Psoas muscle (tissue), 8 donors: ENCODE data around the gene DAZAP2. TPM values are rescaled to one million over a fixed set of nuclear protein-coding genes. Genes with fewer than 3 reads are reported as not detected.
"Not testable (repeated sequence)": the region's sequence is repeated elsewhere in the genome, so short reads cannot be mapped to it uniquely, and the experiment has no call there.

Source experiments
- ATAC-seq, 4 donors: fragments of 200-7000 bp; cut with Tn5 transposase; one replicate each; pipeline ENCODE4 v1.9.1; 2020; ENCODE audit warnings: moderate library complexity in 3 of 4, mild to moderate bottlenecking in 2 of 4
- DNase-seq, 2 donors: peaks; one replicate each; pipeline ENCODE4 v3.0.0-alpha.2; 2020
- H3K27ac ChIP-seq: fragments of 200-600 bp; one replicate; pipeline ENCODE4 v1.8.0; 2022
- H3K27me3 ChIP-seq, 3 donors: fragments of 200-600 bp in 1 of 3; one replicate each; pipeline versions ENCODE4 v1.6.1 to v1.8.0; 2013 to 2022; ENCODE audit warnings: low read length in 2 of 3, mild to moderate bottlenecking in 2 of 3, moderate library complexity in 1 of 3; ENCODE audit not compliant: insufficient read depth in 3 of 3
- H3K36me3 ChIP-seq, 2 donors: fragments of 200-600 bp in 1 of 2; one replicate each; pipeline versions ENCODE4 v1.6.1 to v1.8.0; 2013 to 2022; ENCODE audit warnings: low read depth in 1 of 2, mild to moderate bottlenecking in 1 of 2, moderate library complexity in 1 of 2; ENCODE audit not compliant: insufficient read depth in 1 of 2
- H3K4me1 ChIP-seq: fragments of 200-600 bp; one replicate; pipeline ENCODE4 v1.8.0; 2022
- H3K4me3 ChIP-seq: fragments of 200-600 bp; one replicate; pipeline ENCODE4 v1.8.0; 2022; ENCODE audit warnings: mild to moderate bottlenecking
- H3K9me3 ChIP-seq: fragments of 200-600 bp; one replicate; pipeline ENCODE4 v1.8.0; 2022
- CTCF ChIP-seq: fragments of 200-600 bp; IDR thresholded peaks from one replicate; pipeline ENCODE4 v1.8.0; 2022; ENCODE audit warnings: antibody characterized with exemption
- WGBS, 3 donors: extraction: QIAGEN DNeasy Blood & Tissue Kit; methylation state at CpG; one replicate each; pipeline versions ENCODE4 v1.1.6 to v1.1.7; 2013; 5-methylcytosine and 5-hydroxymethylcytosine counted together
- intact Hi-C, 2 donors: fragments of 100-400 bp; cut with DNase I; formaldehyde crosslinking; loops; one replicate each; pipeline versions ENCODE4 v1.11.0 to v1.14.2; 2022
- polyA plus RNA-seq, 3 donors: library from polyadenylated mRNA; stranded (reverse); fragments of 200-250 nt; gene quantifications; one replicate each; pipeline ENCODE4 v1.2.3, GENCODE V29; 2013
- total RNA-seq, 4 donors: library from RNA; stranded (reverse); fragmentation: NEBNext Ultra II Directional in 2 of 4; extraction: Animal tissue kit (Norgen Biotek cat#: 25700) in 2 of 4; gene quantifications; one replicate each; pipeline versions ENCODE4 v1.2.1 to v1.2.4, GENCODE V29; 2021 to 2023
- donor health status: healthy with polysubstance abuse.
- donor health status: DM: no; HTN: no; CAD: no; lungs with moderate emphysema.
- donor health status: Bipolar disorder and iron deficiency.
- donor health status: healthy.
- donor health status: DM: yes; HTN: yes; CAD: no.
- donor health status: DM: no; HTN: no; CAD: no.
- donor health status: DM: no; HTN: no; CAD: no.
- donor health status: DM: yes; HTN: yes; CAD: no.

The DAZAP2 gene
- total and polyA plus RNA-seq, 7 donors: 62.4 to 217 (median 149) TPM

- no peak overlapping the region for H3K4me3 ChIP-seq
- H3K27me3 ChIP-seq: peaks cover 0 to 26% (median 0%) of the 10 kb centered on the region in 3 donors
- H3K4me1 ChIP-seq: no peaks in the 10 kb centered on the region
- no peak for TF ChIP-seq CTCF
- DNase-seq (no peak), ATAC-seq (no peak)
- H3K9me3 ChIP-seq: no peaks in the 10 kb centered on the region
- H3K36me3 ChIP-seq: no peaks in the 10 kb centered on the region
- no peak overlapping the region for H3K27ac ChIP-seq
- intact Hi-C loops: no loop called here
- 57 to 77% (median 64%) methylated on average over 1 of the region's 1 CpG for WGBS, 3 donors
Measured at GRCh38 chr12:51275088-51275487, 36.5 kb downstream of the DAZAP2 start.

- peaks cover 0 to 9% (median 0%) of the 10 kb centered on the region in 3 donors for H3K27me3 ChIP-seq
- intact Hi-C loops: no loop called here
- H3K4me1 ChIP-seq: no peaks in the 10 kb centered on the region
- H3K36me3 ChIP-seq: no peaks in the 10 kb centered on the region
- H3K27ac ChIP-seq: no peak overlapping the region
- TF ChIP-seq CTCF: no peak
- DNase-seq (no peak), ATAC-seq (no peak)
- 83 to 84% (median 83%) methylated on average over 4 of the region's 4 CpGs for WGBS, 3 donors
- no peaks in the 10 kb centered on the region for H3K9me3 ChIP-seq
- no peak overlapping the region for H3K4me3 ChIP-seq
Measured at GRCh38 chr12:51281202-51281924, 42.7 kb downstream of the DAZAP2 start.

GRCh38 chr12:51285843-51286242 is 47.2 kb downstream of the DAZAP2 start:
- DNase-seq: no peak
- Histone ChIP-seq H3K36me3 (no peaks in the 10 kb centered on the region), H3K9me3 (no peaks in the 10 kb centered on the region), H3K4me1 (no peaks in the 10 kb centered on the region), H3K27me3 (peaks cover 0 to 2% (median 0%) of the 10 kb centered on the region in 3 donors), H3K4me3 (no peak overlapping the region), H3K27ac (no peak overlapping the region)
- ATAC-seq: no peak
- TF ChIP-seq CTCF: no peak
- WGBS, 3 donors: 92 to 96% (median 96%) methylated on average over 1 of the region's 1 CpG
- intact Hi-C loops: no loop called here

DNA sequence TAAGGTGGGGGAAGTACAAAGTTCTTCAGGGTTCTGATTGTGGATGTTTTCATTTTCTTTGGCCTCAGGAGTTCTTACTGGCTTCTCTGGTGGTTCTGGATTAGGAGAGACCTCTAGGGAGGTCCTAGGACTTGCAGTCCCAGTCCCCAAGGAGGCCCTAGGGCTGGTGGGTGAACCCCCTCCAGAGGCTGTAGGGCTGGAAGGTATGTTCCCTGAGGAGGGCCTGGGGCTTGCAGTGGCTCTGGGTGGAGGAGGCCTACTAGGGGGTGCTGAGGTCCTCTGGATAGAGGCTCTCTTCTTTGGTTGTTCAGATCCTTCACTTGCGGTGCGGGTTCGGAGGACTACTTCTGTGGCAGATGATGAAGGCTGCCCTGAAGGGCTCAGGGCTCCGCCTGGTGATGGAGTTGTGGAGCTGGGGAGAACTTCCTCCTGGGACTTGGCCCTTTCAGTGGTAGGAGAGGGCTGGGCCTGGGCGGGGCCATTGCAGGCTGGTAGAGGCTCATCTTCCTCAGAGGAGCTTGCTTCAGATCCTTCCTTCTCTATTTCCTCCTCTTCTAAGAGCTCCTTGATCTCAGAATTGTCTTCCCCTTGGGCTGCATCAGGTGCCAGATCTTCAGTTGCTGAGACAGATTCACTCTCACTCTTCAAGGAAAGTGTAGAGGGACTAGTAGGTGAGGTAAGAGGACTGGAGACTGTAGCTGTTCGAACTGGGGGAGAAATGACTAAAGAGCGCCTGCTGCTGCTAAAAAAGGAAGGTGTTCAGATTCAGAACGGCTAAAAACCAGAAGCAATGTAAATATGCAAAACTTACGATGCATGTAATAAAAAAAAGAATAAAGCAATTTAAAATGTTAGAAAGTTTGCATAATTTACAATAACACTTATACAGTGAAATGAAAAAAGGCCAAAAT is 53.2 kb downstream of the DAZAP2 start:
- H3K36me3 ChIP-seq, ATAC-seq, H3K4me3 ChIP-seq, intact Hi-C loops, H3K9me3 ChIP-seq, H3K4me1 ChIP-seq, H3K27me3 ChIP-seq, H3K27ac ChIP-seq: not testable (repeated sequence)
- WGBS, 3 donors: 83 to 87% (median 86%) methylated on average over 9 of the region's 9 CpGs
- DNase-seq: peak; percentile 52 to 67

Other genes with a start within 250 kb of the DAZAP2 start
- 10 to 100 TPM; 15.7 to 55.3 (median 36.6) TPM for gene SLC11A2, start 212.4 kb upstream of the DAZAP2 start, total RNA-seq
- 10 to 100 TPM; 18.8 to 40.2 (median 26.1) TPM for gene SLC11A2, start 212.4 kb upstream of the DAZAP2 start, polyA plus RNA-seq
- 10 to 100 TPM; 22.2 to 29.5 (median 28.3) TPM for gene LETMD1, start 190.5 kb upstream of the DAZAP2 start, total RNA-seq
- 10 to 100 TPM; 17.4 to 41.5 (median 24.9) TPM for gene LETMD1, start 190.5 kb upstream of the DAZAP2 start, polyA plus RNA-seq
- gene CSRNP2, start 155.2 kb upstream of the DAZAP2 start, total RNA-seq: 10 to 100 TPM; 17.8 to 26.6 (median 18.5) TPM
- 10 to 100 TPM in 2 of 3 donors, 1 to 10 TPM in 1; 9.2 to 50.5 (median 11.9) TPM for gene CSRNP2, start 155.2 kb upstream of the DAZAP2 start, polyA plus RNA-seq
- 10 to 100 TPM; 15.7 to 24.6 (median 21.2) TPM for gene TFCP2, start 65.7 kb upstream of the DAZAP2 start, total RNA-seq
- gene TFCP2, start 65.7 kb upstream of the DAZAP2 start, polyA plus RNA-seq: 10 to 100 TPM in 2 of 3 donors, 1 to 10 TPM in 1; 7.8 to 16.4 (median 15.1) TPM
- gene POU6F1, start 20.8 kb upstream of the DAZAP2 start, total RNA-seq: 10 to 100 TPM in 3 of 4 donors, 1 to 10 TPM in 1; 7.3 to 20.9 (median 14.5) TPM
- 10 to 100 TPM in 1 of 3 donors, 1 to 10 TPM in 2; 2.3 to 10.3 (median 8.7) TPM for gene POU6F1, start 20.8 kb upstream of the DAZAP2 start, polyA plus RNA-seq
- gene SMAGP, start 31.6 kb downstream of the DAZAP2 start, total RNA-seq: 1 to 10 TPM; 1.8 to 2.9 (median 2.2) TPM
- gene SMAGP, start 31.6 kb downstream of the DAZAP2 start, polyA plus RNA-seq: 1 to 10 TPM; 2.1 to 5.2 (median 2.4) TPM
- gene BIN2, start 85.3 kb downstream of the DAZAP2 start, total RNA-seq: 1 to 10 TPM in 3 of 4 donors, under 1 TPM in 1; 0.81 to 2.0 (median 1.4) TPM
- under 1 TPM; 0.37 to 0.47 (median 0.40) TPM for gene BIN2, start 85.3 kb downstream of the DAZAP2 start, polyA plus RNA-seq
- gene CELA1, start 107.9 kb downstream of the DAZAP2 start, total RNA-seq: not detected
- gene CELA1, start 107.9 kb downstream of the DAZAP2 start, polyA plus RNA-seq: not detected
- gene GALNT6, start 152.6 kb downstream of the DAZAP2 start, total RNA-seq: 1 to 10 TPM in 2 of 4 donors, under 1 TPM in 2; 0.36 to 2.1 (median 0.84) TPM
- gene GALNT6, start 152.6 kb downstream of the DAZAP2 start, polyA plus RNA-seq: under 1 TPM; 0.10 to 0.40 (median 0.14) TPM
- under 1 TPM in 3 of 4 donors, not detected in 1; 0.02 to 0.91 (median 0.16) TPM for gene SLC4A8, start 186.0 kb downstream of the DAZAP2 start, total RNA-seq
- gene SLC4A8, start 186.0 kb downstream of the DAZAP2 start, polyA plus RNA-seq: under 1 TPM; 0.03 to 0.23 (median 0.03) TPM